EH (cell line): ENCODE results near the gene SOX6.
"Not testable (repeated sequence)": the region's sequence is repeated elsewhere in the genome, so short reads cannot be mapped to it uniquely, and the experiment has no call there.

Experiments
- DNase-seq: peaks from one replicate; pipeline ENCODE4 v3.0.0-alpha.2; 2015; ENCODE audit warnings: low read depth

Gene SOX6

DNA sequence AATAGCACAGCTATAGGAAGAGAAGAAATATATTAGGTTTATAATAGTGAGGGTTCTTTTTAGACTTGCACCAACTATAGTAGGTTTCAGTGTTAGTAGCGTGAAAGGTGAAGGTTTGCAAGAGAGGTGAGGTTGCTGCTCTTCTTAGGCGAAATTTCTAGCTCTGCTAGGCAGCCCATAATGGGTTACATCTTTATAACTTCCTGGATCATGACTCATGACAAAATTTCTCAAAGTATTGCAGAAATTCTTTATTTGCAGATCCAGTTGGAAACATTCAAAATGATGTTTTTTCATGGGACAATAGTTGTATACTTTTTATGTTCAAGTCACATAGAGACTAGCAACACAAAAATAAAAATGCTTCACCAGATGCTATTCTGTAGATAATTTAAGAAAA, 260.0 kb downstream of the SOX6 start:
- DNase-seq: peak; percentile 57

DNA sequence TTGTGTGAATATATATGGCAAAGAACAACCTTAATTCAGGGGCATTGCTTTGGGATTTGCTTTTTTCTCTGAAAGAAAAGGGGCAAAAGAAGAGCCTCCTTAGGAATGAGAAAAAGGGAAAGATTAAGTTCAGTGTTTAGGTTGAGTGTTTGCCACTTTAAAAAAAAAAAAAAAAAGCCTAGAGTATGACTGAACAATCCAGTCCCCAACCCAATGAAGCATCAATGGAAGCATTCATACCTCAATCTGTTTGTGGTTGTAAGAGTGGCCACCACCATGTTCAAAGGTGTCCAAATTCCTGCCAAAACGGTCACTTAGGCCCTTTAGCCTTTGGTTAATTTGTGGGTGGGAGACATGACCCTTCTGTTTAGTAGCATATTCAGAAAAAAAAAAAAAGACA, 260.6 kb downstream of the SOX6 start:
- no peak for DNase-seq

DNA sequence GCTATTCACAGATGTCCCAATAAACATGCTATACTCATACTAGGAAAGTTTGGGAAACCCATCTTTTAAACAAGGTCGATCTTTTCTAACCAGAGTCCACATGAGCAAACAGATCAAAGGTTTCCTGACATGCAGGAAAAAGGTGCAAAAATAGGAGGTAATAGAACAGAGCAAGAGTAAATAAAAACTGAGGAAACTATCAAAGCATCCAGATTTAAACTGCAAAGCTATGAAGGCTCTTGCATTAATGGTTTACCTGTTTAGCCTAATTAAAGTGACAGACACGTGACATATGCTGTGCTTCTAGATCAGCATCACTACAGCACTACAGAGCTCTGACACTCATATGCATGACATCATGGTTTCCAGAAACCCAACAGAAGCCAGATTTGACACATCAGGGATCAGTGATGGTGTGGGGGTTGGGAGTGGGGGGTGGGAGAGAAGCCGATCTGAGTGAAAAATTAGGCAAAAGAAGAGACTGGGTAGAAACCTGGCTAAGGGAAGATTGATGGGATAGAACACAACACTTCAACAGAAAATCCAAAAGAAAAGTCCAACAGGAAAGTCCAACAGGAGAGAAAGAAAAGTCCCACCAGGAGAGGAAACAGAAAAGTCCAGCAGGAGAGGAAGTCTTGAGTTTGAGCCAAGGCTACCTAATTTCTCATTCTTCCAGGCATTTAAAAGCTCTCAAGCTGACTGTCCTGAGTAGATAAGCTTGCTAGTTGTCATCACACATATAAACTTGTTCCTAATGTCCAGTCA, 262.3 kb downstream of the SOX6 start:
- no peak for DNase-seq

DNA sequence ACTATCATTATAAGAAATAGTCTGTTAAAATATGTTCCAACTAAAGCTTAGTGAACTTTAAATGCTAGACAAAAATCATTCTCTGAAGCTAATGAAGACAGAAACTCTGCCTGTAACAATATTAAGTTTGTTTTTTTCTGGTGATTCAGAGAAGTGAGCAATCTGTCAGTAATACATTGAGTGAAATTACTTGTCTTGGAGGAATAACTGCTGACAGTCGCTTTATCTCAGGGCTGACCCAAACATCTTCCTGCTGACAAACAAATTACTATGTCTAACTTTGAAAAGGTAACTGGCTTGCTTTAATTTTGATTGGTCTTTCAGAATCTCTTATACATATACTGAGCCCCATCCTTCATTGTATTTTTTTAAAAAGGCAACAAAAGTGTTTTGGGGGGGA, 264.5 kb downstream of the SOX6 start:
- no peak for DNase-seq

DNA sequence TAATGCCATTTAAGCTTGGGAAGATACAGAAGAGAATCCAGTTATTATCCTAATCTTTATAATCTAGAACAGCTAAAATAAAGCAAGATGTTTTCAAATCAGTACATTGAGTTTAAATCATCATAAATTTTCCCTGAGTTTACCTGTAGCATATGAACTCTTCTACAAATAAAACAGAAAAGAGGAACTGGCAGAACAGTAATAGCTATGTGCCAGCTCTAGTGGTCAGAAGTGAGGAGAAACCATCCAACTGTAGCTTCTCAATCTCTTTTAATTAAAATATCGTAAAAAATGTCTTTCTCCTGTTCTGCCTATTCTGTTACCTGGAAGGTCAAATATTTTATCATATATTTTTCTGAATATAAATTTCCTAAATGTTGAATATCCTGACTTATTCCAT, 266.9 kb downstream of the SOX6 start:
- DNase-seq: no peak

DNA sequence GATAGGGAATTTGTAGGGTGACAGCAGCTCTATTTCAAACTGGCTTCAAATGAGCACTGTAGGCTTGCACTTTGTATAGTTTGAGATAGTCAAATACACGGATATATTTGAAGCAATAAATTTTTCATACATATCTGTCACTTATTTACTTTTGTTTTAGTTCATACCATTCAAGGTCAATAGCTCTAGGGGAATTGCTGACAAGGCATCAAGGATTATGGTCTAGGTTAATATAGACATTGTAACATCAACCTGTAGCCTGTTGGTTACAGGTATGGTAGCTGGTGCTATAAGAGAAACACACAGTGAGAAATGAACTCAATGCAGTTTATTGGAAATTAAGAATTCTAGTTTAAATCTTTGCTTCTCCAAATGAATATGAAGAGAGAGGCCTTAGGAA, 267.6 kb downstream of the SOX6 start:
- DNase-seq: no peak

DNA sequence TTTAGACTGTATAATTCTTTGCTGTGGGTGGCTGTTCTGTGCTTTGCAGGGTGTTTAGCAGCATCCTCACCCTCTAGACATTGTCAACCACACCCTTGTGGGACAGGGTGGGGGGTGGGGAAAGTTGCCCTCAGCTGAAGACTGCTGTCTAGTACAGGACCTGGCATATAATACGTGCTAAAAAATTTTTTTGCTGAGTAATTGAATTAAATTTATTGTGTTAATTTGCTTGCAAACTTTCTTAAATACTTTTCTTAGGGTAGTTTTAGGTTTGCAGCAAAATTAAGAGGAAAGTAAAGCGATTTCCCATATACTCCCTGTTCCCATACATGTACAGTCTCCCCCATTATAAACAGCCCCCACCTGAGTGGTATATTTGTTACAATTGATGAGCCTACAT, 268.5 kb downstream of the SOX6 start:
- no peak for DNase-seq

DNA sequence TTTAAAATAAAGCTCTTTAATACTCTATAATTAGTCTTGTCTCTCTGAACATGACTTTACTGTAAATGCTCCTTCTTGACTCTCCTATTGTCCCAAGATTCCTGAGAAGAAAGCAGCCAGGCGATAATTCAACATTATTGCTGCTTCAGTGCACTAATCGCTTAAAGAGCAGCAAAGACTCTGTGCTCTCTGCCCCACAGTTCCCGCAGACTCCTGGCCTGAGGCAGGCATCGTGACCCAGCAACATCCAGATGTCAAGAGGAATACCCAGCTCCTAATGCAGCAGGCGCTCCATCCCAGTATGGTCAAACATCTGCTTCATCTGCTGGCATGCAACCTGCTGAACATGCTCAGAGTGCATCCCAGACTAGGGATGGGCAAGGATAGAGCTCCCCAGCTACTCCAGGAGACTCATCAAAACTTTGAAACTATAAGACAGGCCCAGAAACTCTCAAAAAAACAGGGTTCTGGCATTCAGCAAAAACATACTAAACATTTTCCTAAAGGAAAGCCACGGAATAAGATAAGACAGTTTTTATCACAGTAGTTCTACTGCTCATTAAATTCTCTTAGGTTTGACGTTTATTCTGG, 270.0 kb downstream of the SOX6 start:
- no peak for DNase-seq

DNA sequence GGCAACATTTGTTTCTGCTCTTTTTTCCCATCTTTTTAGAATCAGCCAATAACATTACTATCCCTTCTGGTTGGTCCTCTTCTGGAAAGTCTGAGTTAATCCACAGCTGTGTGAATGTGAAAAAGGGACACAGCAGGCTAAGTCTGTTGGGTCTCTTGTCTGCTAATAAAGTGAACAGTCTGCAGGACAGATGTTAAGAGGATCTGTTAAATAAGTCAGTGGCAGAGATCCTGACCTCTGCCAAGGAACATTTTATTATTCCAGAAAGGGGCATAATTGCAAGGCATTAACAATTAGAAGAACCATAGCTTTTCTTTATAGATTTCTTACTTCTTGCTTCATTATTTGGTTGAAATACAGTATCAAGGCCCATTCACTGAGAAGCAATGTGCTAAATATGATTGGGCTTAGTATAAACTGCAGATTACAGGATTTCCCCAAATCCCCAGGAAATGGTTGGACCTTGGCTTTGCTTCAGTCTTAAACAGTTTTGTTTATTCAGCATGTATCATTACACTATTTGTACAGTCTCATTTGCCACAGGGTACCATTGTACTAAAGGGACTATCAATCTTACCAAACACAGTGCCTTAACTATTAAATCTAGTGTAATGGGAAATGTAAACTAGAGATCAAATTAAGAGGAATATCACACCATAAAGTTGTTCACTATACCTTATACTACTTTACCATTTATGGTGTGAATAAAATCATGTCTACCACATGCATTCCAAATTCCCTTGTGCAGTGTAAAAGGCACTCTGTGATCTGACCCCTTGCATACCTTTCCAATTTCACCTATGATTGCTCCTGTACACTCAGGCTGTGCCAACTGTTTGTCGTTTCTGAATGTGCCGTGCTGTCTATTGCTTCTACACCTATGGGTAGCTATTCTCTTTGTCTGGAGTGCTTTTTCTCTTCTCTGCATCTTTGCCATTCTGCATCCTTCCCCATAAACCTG, 274.0 kb downstream of the SOX6 start:
- DNase-seq: no peak

DNA sequence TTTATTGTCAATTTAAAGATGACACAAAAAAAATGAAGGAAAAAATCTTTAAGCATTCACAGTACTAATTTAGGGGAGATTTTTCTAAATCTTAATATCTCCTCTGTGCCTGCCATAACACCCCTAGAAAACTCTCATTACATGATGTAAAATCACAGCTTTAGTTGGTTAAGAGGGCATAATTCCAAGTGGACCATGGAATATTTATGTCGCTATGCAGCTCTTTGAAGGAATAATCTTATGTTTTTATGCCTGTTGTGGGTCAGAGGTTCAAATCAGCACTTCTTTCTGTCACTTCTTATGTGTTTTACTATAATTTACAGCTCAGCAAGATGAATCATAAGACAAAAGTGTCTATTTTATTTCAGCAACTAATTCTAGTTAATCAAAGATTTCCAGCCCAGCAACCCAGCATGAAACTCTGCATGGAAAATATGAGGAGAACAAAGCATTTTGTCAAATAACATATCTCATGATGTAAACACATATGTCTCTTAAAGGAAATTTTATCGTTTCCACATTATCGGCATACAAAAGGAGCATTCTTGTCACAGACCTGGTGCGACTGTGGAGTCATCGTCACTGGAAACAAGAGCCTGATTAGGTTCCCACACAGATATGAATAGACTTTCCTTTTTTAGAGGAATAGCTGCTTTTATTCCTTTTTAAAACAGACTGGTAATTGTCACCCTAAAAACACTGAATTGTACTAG, 274.8 kb downstream of the SOX6 start:
- DNase-seq: no peak

DNA sequence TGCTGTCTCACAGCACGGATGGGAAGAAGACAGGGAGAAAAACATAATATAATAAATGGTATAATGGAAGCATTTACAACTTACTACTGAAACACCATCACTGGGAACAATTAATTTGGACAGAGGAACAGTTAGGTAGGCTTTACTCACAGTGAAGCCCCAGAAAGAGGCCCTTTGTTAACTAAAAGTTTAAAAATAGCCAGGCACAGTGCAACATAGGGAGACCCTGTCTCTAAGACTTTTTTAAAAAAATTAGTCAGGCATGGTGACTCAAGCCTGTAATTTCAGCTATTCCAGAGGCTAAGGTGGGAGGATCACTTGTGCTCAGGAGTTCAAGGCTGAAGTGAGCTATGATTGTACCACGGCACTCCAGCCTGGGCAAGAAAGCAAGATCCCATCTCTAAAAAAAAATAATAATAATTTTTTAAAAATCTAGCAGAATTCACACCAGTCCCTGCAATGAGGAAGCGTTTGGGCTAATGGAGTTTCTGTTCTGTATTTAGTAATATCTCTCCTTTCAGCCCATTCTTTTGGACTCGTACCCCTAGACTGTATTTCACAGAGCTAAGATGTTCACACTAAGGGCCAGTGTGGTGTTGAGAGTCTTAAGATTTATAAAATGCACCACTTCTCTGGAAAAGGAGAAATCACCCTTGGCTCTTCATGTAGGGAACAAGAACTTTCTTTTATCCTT, 275.5 kb downstream of the SOX6 start:
- no peak for DNase-seq

DNA sequence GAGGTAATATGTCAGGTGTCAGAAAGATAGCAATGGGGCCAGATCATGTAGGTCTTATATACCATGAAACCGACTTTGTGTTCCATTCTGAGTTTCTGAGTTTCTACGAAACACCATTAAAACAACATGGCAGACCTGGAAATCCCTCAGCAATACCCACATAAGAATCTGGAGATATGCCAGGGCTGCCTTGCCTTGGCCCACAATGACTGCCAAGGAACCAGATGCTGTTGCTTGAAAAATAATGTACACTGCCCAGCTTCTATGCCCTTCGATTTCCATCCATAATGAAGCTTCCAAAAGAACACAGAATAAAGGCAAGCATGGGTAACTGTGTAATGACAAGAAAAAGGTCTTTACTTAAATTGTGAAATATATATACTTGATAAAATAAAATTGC, 277.4 kb downstream of the SOX6 start:
- DNase-seq: no peak

DNA sequence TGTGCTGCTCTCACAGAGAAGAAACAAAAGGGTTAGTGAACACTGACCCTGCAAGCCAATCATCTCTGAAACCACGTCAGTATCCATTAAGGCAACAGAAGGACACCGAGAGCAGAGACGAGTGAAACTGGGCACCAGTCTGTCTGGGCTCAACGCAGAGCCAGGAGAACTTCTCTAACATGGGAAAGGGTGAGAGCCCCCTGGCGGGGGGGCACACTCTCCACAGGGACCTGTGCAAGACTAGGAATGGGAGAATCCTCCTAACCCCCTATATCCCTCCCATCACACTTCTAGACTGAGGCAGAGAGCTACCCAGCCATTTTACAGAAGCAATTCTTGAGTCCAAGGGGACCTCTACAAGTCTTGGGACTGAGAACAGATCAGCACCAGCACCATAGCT, 285.8 kb downstream of the SOX6 start:
- DNase-seq: no peak

DNA sequence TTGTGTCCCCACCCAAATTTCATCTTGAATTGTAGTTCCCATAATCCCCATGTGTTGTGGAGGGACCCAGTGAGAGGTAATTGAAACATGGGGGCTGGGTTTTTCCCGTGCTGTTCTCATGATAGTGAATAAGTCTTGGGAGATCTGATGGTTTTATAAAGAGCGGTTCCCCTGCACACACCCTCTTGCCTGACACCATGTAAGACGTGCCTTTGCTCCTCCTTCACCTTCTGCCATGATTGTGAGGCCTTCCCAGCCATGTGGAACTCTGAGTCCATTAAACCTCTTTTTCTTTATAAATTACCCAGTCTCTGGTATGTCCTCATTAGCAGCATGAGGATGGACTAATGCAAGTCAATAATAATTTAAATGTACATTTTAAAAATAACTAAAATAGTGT, 289.1 kb downstream of the SOX6 start:
- not testable (repeated sequence) for DNase-seq

DNA sequence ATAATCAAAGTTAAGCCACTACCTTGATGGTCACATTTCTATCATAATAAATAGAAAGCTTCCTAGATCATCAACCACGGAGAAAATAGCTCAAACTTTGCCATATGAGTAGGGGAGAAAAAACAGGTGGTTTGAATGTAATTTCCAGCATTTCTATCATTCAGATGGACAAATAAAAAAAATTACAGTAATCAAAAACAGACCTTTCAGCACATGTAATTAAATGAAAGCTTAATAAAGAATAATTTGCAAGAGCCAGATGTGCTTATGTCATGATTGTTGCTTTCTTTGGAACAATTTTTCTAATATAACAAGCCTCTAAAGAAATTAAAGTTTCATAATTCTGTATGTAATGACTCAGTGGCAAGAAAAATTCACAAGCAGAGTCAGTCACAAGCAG, 297.0 kb downstream of the SOX6 start:
- no peak for DNase-seq

DNA sequence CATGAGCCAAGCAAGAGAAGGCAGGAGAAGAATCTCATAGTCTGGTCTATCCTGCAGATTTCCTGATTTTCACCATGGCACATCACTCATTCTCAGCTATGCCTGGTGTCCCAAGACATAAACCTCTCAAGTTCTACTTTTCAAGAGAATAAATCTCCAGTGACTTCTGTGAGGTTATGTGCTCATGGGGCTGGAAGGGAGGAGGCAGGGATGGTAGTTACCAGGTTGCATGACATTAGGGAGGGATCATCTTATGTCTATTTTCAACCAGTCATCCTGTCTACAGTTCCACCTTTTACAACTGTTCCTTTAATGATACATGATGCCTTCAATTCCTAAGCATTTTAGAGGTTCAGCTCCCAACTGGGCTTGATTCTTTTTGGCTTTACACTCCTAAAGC, 297.7 kb downstream of the SOX6 start:
- no peak for DNase-seq

DNA sequence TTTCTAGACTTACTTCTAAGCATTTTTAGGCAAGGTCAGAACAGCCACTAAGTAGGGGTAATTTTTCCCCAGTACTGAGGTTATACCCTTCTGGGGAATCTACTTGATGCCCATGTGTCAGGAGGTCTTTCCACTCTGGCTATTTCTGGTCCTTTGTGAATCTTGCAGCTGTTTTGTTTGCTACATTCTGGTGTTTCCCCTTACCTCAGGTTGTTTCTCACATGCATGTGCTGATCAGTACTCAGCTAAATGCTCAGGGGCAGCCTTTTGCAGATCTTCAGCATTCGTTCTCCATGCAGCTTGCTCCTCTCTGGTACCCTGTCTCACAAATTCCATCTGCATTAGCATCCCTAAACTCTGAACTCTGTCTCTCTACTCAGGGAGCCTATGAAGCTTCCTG, 303.6 kb downstream of the SOX6 start:
- no peak for DNase-seq

DNA sequence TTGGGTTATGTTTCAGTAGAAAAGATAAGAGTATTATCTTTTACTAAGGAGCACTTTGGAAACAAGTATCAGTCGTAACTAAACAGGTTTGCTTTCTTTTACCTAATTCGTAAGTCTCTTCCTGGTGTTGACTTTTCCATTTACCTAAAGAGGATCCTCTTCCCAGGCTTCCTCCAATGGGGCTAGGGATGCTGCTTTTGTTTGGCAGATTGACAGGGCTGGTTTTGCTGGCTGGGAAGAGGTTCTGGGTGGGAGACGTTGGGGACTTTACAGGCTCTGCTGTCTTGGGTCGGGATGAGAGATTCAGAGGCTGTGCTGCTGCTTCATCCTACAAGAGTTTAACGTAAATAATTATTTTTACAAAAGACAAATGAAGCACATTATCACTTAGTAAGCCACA, 306.7 kb downstream of the SOX6 start:
- no peak for DNase-seq

DNA sequence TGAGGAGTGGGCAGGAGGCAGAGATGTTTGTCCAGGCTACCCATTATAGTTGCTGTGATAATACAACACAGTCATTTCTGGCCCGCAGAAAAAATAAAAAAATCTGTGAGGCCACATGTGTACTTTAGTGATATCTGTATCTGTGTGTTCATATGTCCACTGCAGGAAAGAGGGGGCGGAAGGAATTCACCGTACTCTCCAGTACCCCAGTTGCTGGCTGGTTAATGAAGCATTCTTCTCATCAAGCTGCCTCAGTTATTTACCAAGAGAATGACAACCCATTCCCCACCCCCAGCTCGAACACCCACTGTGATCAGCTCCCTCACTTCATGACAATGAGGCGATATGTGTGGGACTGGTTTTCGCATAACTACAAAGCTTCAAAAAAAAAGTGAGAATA, 309.3 kb downstream of the SOX6 start:
- DNase-seq: no peak

DNA sequence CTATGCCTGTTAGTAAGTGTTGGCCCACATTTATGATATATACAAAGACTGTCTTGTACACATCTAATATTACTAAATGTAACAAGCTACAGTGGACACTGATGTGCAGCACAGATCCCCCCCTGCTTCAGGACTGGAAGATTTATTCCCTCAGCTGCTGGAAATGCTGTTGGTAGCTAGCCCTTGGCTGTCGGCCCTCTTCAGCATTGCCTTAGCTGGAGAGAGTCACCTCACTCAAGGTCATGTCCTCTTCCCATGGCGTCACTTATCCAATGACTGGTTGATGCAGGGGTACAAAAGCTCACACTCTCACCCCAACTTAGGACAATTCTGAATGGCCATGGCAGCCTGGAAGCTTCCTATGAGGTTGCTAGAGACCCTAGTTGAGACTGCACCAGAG, 312.7 kb downstream of the SOX6 start:
- DNase-seq: no peak

DNA sequence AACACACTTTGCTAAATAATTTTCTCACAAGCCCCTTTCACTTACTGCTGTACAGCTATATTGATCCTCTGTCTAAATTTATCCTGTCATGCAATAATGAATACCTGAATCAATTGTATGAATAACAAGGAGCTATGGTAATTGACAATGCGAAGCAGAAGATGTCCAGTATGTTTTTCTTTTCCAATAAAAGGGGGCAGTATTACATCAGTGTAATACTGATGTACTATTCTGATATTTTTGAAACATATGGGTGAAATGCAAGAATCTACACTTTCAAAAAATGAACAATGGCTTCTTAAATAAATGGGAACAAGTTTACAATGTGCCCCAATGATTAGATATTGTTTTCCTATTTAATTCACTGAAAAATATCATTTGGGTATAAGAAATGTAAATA, 315.1 kb downstream of the SOX6 start:
- no peak for DNase-seq

DNA sequence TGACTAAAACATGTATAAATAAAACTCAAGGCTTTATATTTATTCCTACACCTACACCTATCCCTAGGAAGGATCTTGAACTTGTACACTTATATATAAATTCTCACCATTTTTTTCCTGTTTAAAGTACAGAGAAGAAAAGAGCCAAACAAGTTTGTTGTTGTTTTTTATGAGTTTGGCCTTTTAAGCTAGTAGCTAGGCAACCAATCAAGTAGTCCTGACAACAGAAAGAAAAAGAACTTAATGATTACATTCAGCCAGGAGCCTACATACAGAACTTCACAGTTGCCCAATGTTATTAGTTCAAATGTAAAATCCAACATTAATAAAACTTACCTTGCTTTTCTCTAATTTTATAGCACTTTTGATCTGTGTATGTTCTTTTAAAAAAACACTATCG, 316.2 kb downstream of the SOX6 start:
- no peak for DNase-seq
